T-helper 1 cell treated with Interleukin-12 subunit alpha and Interleukin-12 subunit beta and Interleukin-4 antibody, amounts not matched to agents 30 ng/mL and 1 ng/mL, for 36 hours (primary cell): ENCODE data around the gene SYNPO2. TPM values are rescaled to one million over a fixed set of nuclear protein-coding genes. Genes with fewer than 3 reads are reported as not detected.

Experiments used
- intact Hi-C: fragments of 100-400 bp; cut with micrococcal nuclease; formaldehyde crosslinking; loops from one replicate; pipeline ENCODE4 v1.15.1; 2024
- total RNA-seq: library from RNA; stranded (reverse); gene quantifications from 2 replicates; pipeline ENCODE4 v1.2.3, GENCODE V29; 2022

Gene SYNPO2
- total RNA-seq, 1 donor from 2014 or later: 0.93 TPM

DNA sequence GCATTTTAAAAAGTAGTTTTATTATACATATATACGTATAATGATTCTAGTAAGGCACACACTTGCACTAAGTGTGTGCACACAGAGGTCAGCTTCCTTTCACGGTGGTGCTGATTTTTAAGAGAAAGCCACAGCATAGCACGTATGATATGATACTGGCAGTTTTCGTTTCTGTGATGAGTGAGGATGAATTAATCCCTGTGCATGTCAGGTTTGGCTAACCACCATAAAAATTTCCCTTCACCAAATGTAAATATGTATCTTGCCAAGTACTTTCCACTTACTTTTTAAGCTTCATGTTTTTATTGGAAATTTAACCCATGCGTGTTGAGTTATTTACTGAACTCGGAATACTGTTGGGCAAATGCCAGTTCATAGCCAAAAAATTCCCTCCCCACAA is 84.6 kb downstream of the SYNPO2 start:
- intact Hi-C loops: loop anchor here (10.0 kb wide), 1 partner anchor 1778 kb away; no protein-coding TSS in a partner anchor

DNA sequence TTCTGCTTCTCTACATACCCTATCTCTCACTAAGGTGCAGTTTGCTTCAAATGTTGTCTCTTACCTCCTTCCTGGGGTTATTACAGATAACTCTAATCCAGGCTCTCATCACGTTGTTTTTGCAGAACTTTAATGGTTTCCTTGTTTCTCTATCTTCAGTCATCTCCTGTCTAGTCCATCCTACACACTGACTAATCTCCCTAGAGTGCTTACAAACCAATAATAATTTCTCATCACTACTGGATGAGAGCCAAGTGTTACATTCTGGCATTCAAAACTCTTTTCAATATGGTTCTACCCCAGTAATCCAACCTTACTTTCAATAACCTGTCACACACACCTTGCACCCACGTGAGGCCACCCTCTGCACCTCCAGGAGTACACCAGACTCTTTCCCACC is 86.1 kb downstream of the SYNPO2 start:
- intact Hi-C loops: loop anchor here (10.0 kb wide), 1 partner anchor 1780 kb away; no protein-coding TSS in a partner anchor

DNA sequence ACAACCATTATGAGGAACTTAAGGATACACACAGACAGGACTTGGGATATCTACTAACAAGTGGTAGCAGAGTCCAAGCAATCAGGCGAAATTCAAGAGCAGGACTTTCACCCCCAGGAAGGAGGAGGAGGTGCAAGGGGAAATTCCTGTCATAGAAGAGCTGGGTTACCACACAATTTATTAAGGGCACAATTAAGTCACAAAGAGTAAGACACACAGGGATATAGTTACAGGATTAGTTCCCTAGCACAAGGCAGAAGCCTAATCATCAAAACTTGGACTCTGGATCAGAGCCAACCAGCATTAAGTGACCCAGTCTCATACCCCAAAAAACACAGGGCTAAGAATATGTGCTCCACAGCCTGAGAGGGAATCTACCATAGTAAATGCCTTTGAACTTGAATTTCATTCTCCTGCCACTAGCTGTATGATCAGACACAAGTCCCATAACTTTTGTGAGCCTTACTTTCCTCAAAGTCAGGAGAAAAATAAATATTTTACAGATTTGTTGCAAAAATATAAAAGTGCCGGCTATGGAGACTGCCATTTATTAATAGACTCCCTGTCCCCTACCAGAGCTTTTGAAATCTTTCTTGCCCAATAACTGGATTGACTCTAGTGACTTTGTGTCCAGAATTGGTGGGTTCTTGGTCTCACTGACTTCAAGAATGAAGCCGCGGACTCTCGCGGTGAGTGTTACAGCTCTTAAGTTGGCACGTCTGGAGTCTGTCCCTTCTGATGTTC is 87.0 kb downstream of the SYNPO2 start:
- intact Hi-C loops: loop anchor here (10.0 kb wide), 1 partner anchor 1781 kb away; no protein-coding TSS in a partner anchor

DNA sequence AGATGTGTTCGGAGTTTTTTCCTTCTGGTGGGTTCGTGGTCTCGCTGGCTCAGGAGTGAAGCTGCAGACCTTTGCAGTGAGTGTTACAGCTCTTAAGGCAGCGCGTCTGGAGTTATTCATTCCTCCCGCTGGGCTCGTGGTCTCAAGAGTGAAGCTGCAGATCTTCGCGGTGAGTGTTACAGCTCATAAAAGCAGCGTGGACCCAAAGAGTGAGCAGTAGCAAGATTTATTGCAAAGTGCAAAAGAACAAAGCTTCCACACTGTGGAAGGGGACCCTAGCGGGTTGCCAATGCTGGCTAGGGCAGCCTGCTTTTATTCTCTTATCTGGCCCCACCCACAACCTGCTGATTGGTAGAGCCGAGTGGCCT is 87.5 kb downstream of the SYNPO2 start:
- intact Hi-C loops: loop anchor here (10.0 kb wide), 1 partner anchor 1781 kb away; no protein-coding TSS in a partner anchor

DNA sequence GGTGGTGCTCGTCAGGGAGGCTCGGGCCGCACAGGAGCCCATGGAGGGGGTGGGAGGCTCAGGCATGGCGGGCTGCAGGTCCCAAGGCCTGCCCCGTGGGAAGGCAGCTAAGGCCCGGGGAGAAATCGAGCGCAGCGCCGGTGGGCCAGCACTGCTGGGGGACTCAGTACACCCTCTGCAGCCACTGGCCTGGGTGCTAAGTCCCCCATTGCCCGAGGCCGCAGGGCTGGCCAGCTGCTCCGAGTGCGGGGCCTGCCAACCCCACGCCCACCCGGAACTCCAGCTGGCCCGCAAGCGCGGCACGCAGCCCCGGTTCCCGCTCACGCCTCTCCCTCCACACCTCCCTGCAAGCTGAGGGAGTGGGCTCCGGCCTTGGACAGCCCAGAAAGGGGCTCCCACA is 88.4 kb downstream of the SYNPO2 start:
- intact Hi-C loops: loop anchor here (10.0 kb wide), 1 partner anchor 1782 kb away; no protein-coding TSS in a partner anchor

DNA sequence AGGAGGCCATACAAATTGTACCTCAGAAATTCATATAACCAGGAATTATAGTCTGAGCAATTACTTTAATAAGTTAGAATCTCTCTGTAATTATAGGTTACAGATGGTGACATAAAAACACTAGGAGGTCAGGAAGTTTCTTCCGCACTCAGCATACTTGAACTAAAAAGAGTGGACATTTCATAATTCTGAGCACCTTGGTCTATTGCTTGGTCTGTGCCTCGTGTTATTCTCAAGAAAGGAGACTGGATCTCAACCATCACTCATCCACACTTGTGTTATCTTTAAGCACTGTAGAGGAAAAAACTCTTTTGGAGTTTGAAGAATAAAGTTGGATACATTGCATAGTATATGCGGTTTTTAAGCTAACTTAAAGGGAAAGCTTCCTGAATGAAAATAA is 91.1 kb downstream of the SYNPO2 start:
- intact Hi-C loops: loop anchor here (5.0 to 10.0 kb wide), 2 partner anchors 513 to 1785 kb away; no protein-coding TSS in a partner anchor

DNA sequence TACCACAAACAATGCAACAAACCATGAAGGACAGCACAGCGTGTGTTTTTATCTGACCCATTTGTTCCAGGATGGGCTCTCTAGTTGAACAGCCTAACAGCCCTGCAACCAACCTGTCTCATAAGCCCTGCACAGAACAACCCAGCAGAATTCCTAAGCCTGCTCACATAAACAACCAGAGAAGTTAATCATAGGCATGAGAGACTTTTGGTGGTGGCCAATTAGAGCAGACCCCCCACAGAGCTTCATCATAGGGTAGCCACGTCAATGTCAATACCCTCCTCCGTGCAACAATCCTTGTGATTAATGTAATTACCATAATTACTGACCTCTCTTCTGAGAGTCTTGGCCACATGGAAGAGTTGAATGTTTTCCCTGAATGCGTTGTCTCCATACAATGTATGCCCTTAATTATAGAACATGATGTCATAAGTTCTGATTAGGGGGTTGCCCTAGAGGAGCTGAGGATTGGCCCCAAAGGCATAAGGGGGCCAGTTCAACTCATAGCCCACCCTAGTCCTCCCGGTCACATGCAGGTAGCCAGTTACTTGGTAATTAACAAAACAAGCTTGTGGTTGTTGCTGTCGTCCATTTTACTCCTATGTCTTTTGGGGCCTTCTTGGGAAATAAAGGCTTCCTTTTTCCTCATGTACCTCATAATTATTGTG is 92.7 kb downstream of the SYNPO2 start:
- intact Hi-C loops: loop anchor here (5.0 kb wide), 1 partner anchor 511 kb away; no protein-coding TSS in a partner anchor

DNA sequence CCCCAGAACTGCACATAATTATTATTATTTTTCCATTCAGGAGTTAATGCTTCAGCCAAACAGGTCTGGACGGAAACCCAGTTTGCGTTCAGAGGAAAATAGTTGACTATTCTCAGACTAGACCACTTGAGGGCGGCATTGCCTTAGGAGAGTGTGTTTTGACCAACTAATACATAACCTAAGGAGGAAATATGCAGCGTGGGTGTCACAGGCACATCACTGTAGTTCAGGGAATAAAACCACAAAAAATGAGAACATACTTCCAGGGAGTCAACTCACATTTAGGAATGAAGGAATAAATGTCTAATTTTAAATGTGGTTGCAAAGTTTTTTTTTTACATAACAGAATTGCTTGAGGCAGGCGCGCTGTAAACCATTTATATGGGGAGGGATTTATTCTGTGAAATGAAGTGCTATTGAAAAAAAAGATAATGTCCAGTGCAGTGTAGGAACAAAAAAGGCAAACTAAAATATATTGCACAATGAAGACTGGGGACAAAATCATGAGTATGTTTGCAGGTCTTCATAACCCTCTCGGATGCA is 93.3 kb downstream of the SYNPO2 start:
- intact Hi-C loops: loop anchor here (1.0 to 5.0 kb wide), 5 partner anchors 60 to 1068 kb away; partner anchors contain the start of gene PDE5A

DNA sequence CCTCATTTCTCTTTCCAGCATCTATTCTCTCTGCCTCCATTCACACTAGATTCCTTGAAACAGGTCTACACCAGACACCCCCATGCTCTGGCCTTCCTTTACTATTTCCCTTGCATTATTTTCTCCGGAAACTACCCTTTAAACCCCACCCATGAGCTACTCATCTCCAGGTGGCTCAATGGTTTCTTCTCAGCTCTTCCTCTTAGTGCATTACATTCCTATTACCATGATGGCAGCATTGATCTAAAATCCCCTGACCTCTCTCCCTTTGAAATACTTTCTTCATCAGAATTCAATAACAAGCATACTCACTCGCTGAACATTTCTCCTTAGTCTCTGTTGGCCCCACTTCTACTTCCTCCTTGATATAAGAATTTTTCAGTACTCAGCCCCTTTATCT is 94.6 kb downstream of the SYNPO2 start:
- intact Hi-C loops: loop anchor here (5.0 kb wide), 1 partner anchor 509 kb away; no protein-coding TSS in a partner anchor

DNA sequence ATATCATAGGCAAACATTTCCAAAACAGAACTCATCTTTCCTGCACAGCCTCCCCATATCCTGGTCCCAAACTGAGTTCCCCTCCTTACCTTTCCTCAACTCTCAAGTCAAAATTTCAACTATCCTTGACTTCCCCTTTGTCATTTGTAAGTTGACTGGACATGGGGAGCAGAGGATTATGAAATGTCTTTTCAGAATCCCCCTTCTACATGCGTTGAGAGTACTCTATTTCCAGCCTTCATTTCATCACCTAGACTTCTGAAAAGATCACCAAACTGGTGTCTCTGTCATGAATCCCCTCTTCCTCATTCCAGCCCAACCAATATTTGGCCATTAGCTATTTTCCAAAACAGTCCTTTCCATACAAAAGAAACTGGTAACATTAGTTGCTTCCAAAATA is 95.2 kb downstream of the SYNPO2 start:
- intact Hi-C loops: loop anchor here (5.0 kb wide), 1 partner anchor 508 kb away; no protein-coding TSS in a partner anchor

DNA sequence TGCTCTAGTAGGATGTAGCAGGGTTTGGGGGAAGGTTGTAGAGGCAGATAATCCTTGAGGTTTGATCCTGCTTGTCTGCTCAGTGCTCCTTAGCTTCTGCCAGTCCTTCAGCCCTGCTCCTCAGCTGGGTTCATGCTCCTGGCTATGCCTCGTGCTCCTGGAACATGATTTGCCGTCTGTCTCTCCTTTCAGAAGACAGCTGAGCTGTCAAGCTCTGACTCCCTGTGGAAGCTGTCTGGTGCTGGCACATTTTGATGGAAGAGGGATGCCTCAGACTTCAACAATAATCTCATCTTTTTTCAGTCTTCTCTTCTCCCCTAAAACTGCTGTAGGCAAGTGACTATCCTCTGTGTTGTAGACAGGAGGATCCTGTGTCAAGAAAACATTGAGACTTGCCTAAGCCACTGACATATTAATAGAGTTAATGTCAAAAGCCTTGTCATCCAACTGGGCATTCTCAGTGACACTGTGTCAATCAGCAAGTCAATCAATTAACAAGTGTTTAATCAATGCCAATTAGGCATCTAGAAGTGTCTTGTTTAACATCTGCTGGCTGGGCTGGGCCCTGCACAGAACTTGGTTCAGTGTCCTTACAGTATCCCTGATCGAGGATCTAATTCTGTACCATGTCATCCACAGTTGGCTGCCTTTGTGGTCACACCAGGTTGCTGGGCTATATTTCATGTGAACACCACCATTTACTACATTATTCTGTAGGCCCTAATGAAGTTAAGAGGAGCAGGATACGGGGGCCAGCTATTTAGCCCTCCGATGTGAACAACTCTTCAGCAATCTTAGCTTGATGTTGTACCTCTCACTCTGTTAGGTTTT is 96.7 kb downstream of the SYNPO2 start:
- intact Hi-C loops: no loop called here

DNA sequence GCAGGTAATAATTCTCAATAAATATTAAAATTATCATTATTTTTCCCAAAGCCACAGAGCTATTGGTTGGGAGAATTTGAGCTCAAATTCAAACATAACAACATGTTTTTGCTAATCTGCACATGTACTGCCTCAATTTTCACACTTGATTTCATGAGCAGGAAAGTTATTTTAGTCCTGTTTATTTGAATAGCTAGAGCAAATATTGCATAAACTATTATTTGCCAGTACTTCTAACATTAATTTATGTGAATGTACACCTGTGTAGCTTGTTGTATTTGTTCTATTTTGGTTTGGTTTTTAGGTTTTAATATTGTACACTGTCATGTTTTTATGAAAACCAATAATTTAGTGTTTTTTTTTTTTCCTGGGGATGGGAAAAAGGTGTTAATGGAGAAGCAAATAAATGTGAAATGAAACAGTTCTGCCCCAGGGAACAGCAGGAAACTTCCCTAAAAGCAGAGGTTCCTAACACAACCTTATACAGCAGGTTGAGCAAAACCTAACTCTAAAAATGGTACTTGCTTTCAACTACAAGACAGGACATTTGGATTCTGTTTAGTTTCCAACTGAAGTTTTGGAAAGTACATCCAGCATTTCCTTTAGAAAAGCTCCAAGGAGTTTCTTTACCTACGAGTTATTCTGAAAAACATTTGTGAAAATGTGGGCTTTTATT is 99.4 kb downstream of the SYNPO2 start:
- intact Hi-C loops: no loop called here

DNA sequence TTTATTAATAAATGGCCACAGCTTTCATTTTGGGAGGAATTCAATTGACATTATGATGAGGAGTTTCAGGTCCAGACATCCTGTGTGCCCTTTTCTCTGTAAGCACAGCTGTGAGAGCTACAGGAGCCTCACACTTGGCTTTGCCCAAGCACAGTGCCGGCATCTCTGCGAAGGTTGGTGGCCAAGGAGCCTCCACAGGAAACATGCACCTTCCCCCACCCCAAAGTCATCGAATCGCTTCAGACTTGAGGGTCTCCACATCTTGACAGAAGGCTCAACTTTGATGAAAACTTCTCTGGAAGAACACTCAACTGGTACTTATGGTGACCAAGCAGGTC is 100.0 kb downstream of the SYNPO2 start:
- intact Hi-C loops: no loop called here

DNA sequence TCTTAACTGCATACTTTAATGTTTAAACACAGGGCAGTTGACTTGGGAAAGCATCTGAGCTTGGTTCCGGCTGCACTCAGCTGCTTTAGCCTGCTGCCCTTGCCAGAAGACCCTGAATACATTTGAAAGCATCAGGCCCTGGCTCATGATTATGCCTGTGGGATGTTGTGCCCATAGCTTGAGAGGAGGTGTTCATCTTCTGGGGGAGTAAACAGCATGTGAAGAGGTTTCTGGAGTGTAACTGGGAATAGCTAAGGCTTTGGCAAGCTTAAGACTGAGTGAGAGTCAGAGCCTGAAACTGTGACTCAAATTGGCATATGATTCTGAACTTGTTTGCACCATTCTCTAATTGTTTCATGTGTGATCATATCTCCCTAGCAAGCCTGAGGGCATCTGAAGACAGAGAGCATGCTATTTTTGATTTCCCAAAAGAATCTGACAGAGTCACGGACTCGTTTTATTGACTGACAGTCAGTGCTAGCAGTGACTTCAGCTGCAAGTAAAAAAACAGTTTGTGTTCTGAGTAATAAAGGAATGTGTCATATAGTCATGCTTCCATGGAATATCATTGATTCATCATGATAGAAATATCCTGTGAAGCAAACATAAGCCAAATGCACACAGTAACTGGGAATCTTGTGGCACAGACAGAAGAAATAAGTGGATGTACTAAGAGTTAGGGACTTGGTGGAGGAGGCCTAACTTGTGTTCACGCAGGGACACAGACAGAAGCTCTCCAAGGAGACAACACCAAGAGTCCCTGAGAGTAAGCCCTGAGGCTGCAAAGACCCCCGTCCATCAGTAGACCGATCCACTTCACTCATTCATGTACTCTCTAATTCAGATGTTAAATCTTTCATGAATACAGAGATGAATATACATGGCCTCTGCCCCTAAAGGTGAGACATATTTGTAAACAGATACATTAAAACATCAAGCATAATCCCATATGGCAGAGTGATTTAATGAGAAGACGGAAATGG is 100.7 kb downstream of the SYNPO2 start:
- intact Hi-C loops: no loop called here

DNA sequence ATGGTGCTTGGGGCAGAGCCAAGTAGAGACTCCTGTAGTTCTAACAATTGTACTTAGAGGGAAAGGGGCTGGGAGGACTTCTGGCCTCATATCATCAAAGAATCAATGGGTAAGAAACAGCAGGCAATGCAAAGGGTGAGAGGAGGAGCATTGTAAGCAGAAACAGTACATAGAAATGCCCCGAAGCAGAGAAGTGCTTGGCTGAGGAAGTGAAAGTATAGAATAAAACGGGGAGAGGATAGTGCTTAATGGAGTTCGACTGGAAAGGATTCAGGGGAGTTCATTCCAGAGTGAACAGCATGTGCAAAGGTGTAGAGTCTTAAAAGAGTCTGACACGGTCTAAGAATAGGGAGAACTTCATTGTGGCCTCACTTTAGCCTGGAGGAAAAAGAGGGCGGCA is 103.0 kb downstream of the SYNPO2 start:
- intact Hi-C loops: no loop called here

DNA sequence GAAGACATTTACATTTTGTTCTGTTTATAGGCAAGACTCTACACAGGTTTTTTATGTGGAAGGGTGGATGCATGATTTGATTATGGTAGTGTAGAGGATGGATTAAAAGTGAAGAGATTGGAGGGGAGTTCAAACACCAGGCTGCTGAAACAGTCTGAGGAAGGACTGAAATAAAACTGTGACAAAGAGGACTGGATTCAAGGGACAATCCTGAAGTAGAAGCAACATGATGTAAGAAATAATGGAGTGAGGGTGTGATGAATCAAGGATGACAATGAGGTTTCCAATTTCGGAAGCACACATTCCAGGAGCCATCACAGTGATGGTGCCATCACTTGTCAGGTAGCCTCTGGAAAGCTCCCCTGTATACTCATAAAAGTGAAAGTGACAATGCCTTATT is 103.5 kb downstream of the SYNPO2 start:
- intact Hi-C loops: no loop called here

DNA sequence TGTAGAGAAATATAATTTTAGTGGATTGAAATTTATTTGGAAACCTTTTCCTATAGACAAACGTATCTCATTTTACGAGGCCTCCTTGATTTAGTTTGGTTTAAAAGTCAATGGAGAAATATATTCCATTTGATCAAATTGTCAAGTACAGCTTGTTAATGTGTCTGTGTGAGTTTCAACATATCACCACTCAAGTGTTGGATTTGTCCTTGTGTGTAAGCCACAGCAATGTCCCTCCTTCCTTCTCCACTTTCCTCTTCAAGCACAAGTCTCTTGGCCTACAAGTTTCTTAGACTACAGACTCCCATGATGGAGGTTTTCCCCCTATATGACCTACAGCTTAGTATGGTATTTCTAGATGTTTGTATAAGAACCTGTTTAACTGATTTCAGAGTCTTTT is 104.7 kb downstream of the SYNPO2 start:
- intact Hi-C loops: no loop called here

DNA sequence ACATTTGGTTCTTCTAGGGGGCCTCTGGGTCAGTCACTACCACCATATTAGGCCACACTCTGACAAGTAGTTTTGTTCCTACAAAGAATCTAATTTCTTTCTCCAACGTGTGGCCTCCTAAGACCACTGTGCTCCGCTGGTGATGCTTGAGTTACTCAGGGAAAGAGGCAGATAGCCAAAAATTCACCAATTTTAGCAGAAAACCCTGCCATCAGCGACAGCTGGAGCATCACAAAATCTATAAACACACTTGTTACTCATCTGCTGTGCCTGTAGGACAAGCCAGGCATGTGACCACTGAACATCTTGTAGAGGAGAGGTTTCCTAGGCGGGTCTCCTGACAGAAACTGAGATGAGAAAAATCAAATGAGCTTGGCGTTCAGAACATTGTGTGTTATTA is 105.4 kb downstream of the SYNPO2 start:
- intact Hi-C loops: no loop called here

DNA sequence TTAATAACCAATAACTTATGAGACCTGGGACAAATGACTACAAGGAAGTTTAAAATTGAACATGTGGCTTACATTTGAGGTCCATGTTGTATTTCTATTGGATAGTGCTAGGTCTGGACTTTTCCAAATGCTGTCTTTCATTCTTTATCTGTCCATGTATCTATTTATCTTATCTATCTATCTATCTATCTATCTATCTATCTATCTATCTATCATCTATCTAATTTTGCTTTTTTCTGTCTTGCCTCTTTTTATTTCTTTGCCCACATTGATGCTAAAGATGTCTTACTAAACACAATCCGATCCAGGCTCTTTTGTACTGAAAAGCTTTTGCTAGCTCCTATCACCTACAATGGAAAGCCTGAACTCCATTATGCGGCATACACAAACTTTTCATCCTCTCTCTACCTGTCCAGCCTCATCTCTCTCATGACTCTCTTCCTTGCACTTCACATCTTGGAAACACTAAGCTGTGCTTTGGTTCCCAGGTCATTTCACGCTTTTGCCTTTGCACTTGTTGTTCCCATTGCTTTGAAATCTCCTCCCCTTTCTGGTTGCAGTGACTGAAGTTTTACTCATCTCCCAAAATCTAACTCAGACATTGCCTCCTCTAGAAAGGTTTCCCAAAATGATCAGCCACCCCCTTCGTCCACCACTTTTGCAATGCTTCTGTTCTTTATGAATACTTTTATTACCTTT is 107.2 kb downstream of the SYNPO2 start:
- intact Hi-C loops: no loop called here
